DOHH2 (cell line): Measurements from ENCODE around the gene KDM8.

ENCODE experiments used
- CTCF ChIP-seq: fragments of 200-600 bp; sonication (generic); IDR thresholded peaks from one replicate; pipeline ENCODE4 v1.5.1; 2014; ENCODE audit warnings: antibody characterized with exemption, mild to moderate bottlenecking, low read depth, low read length; ENCODE audit not compliant: poor library complexity, severe bottlenecking
- EZH2phosphoT487 ChIP-seq: fragments of 200-600 bp; sonication (generic); IDR thresholded peaks from 2 replicates; pipeline ENCODE4 v1.6.1; 2017; ENCODE audit warnings: borderline replicate concordance, mild to moderate bottlenecking, antibody characterized with exemption, low read length, moderate library complexity, mixed read lengths

GRCh38 chr16:27174007-27174406 is 29.3 kb upstream of the KDM8 start:
- TF ChIP-seq CTCF = no peak
- TF ChIP-seq EZH2phosphoT487 = no peak
